Hepatocyte (in vitro differentiated cells): ENCODE measurements around the gene TMPRSS9. TPM values are rescaled to one million over a fixed set of nuclear protein-coding genes. Genes with fewer than 3 reads are reported as not detected.

ENCODE experiments used
- DNase-seq: peaks from one replicate; pipeline ENCODE4 v3.0.0-alpha.2; 2016; ENCODE audit warnings: low spot score
- H2AFZ ChIP-seq: fragments of 200-600 bp; sonication (generic); 2 replicates; pipeline ENCODE4 v1.6.0; 2016; ENCODE audit warnings: antibody characterized with exemption, mild to moderate bottlenecking
- H3K27ac ChIP-seq: fragments of 200-600 bp; sonication (generic); 2 replicates; pipeline ENCODE4 v1.5.1; 2016; ENCODE audit warnings: mild to moderate bottlenecking
- H3K27me3 ChIP-seq: fragments of 200-600 bp; sonication (generic); 2 replicates; pipeline ENCODE4 v1.6.1; 2016
- H3K36me3 ChIP-seq: fragments of 200-600 bp; sonication (generic); replicated peaks from 2 replicates; pipeline ENCODE4 v1.5.1; 2016; ENCODE audit warnings: low read depth; ENCODE audit not compliant: insufficient read depth
- H3K4me1 ChIP-seq: fragments of 200-600 bp; sonication (generic); 2 replicates; pipeline ENCODE4 v1.5.1; 2016; ENCODE audit warnings: mild to moderate bottlenecking, moderate library complexity; ENCODE audit not compliant: insufficient read depth
- H3K4me2 ChIP-seq: fragments of 200-600 bp; sonication (generic); 2 replicates; pipeline ENCODE4 v1.6.0; 2016
- H3K4me3 ChIP-seq: fragments of 200-600 bp; sonication (generic); 2 replicates; pipeline ENCODE4 v1.5.1; 2016; ENCODE audit warnings: mild to moderate bottlenecking
- H3K79me2 ChIP-seq: fragments of 200-600 bp; sonication (generic); 2 replicates; pipeline ENCODE4 v1.6.0; 2017; ENCODE audit warnings: mild to moderate bottlenecking
- H3K9me2 ChIP-seq: fragments of 200-600 bp; sonication (generic); replicated peaks from 2 replicates; pipeline ENCODE4 v1.6.0; 2017; ENCODE audit warnings: mild to moderate bottlenecking; ENCODE audit not compliant: insufficient read depth
- H3K9me3 ChIP-seq: fragments of 200-600 bp; sonication (generic); 2 replicates; pipeline ENCODE4 v1.5.1; 2016; ENCODE audit warnings: low read depth, mild to moderate bottlenecking
- H4K20me1 ChIP-seq: fragments of 200-600 bp; sonication (generic); 2 replicates; pipeline ENCODE4 v1.6.0; 2016; ENCODE audit warnings: mild to moderate bottlenecking; ENCODE audit not compliant: insufficient read depth, poor library complexity, severe bottlenecking
- EZH2 ChIP-seq: fragments of 200-600 bp; sonication (generic); IDR thresholded peaks from 2 replicates; pipeline ENCODE4 v1.6.1; 2016; ENCODE audit warnings: antibody characterized with exemption, mild to moderate bottlenecking, borderline replicate concordance
- EZH2phosphoT487 ChIP-seq: fragments of 200-600 bp; sonication (generic); IDR thresholded peaks from one replicate; pipeline ENCODE4 v1.6.1; 2018; ENCODE audit warnings: antibody characterized with exemption, mild to moderate bottlenecking, low read depth, moderate library complexity; ENCODE audit not compliant: unreplicated experiment, severe bottlenecking
- WGBS: methylation state at CpG from one replicate; pipeline ENCODE4 v1.1.6; 2016; ENCODE audit warnings: low lambda C conversion rate; ENCODE audit errors: missing lambda C conversion rate; 5-methylcytosine and 5-hydroxymethylcytosine counted together
- polyA plus RNA-seq: library from polyadenylated mRNA; unstranded; fragments of >200 nt; fragmentation: Nextera tagmentation; extraction: Ambion mirVana; gene quantifications from 2 replicates; pipeline ENCODE4 v1.2.1, GENCODE V29; 2016
- total RNA-seq: library from RNA; depleted of rRNA; stranded (reverse); fragments of >200 nt; gene quantifications from 2 replicates; pipeline ENCODE4 v1.2.3, GENCODE V29; 2014
- TF ChIP-seq, protein P1 (sequence below): fragments of 200-600 bp; sonication (generic); IDR thresholded peaks from 2 replicates; pipeline ENCODE4 v1.5.1; 2016; ENCODE audit warnings: antibody characterized with exemption, mild to moderate bottlenecking; ENCODE audit not compliant: poor library complexity

The TMPRSS9 gene
- total and polyA plus RNA-seq, 2 experiments from 2014 or later, result 0.23 TPM; not detected in 1

DNA sequence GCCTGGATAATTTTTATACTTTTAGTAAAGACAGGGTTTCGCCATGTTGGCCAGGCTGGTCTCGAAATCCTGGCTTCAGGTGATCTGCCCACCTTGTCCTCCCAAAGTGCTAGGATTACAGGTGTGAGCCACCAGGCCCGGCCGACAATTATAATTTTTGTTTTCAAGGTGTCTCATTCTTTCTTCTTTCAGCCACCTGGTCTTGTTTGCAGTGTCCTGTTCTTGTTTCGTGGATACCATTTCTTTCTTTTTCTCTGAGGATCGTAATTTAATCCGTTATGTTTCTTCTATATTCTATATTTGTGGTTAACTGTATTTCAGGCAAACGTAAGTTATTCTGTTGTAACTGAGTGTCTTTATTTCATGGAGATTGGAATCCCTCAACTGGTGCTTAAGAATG is 51.6 kb downstream of the TMPRSS9 start:
- no peak overlapping the region for H2AFZ ChIP-seq
- no peaks in the 10 kb centered on the region for H4K20me1 ChIP-seq
- H3K79me2 ChIP-seq, result no peaks in the 10 kb centered on the region
- H3K9me3 ChIP-seq, result no peaks in the 10 kb centered on the region
- TF ChIP-seq, protein P1, sequence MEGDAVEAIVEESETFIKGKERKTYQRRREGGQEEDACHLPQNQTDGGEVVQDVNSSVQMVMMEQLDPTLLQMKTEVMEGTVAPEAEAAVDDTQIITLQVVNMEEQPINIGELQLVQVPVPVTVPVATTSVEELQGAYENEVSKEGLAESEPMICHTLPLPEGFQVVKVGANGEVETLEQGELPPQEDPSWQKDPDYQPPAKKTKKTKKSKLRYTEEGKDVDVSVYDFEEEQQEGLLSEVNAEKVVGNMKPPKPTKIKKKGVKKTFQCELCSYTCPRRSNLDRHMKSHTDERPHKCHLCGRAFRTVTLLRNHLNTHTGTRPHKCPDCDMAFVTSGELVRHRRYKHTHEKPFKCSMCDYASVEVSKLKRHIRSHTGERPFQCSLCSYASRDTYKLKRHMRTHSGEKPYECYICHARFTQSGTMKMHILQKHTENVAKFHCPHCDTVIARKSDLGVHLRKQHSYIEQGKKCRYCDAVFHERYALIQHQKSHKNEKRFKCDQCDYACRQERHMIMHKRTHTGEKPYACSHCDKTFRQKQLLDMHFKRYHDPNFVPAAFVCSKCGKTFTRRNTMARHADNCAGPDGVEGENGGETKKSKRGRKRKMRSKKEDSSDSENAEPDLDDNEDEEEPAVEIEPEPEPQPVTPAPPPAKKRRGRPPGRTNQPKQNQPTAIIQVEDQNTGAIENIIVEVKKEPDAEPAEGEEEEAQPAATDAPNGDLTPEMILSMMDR, result no peak
- TF ChIP-seq EZH2 (no peak), EZH2phosphoT487 (no peak)
- H3K36me3 ChIP-seq, result no peaks in the 10 kb centered on the region
- WGBS, result 84% methylated on average over 8 of the region's 8 CpGs
- H3K27me3 ChIP-seq, result no peaks in the 10 kb centered on the region
- no peaks in the 10 kb centered on the region for H3K9me2 ChIP-seq
- no peaks in the 10 kb centered on the region for H3K4me1 ChIP-seq
- no peak overlapping the region for H3K27ac ChIP-seq
- DNase-seq, result no peak
- H3K4me2 ChIP-seq, result no peak overlapping the region
- H3K4me3 ChIP-seq, result no peak overlapping the region

DNA sequence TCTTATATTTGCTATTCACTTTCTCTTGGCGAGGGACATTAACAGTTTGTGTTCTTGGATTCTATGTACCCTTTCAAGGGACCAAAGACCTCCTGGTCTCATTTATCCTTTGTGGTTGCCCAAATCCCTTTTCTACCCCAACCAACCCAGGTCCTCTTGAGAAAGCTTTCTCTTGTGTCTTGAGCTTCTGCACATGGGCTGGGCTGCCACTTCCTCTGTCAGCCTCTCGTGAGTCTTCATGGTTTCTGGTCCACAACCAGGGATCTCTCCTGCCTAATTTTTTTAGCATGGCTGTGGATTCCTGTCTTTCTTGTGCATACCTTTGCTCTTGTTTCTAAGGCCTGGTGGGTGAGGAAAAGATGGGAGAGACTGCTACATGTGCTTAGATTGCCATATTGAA is 52.4 kb downstream of the TMPRSS9 start:
- H3K27ac ChIP-seq, result no peak overlapping the region
- no peaks in the 10 kb centered on the region for H3K36me3 ChIP-seq
- DNase-seq, result no peak
- no peaks in the 10 kb centered on the region for H4K20me1 ChIP-seq
- no peak overlapping the region for H2AFZ ChIP-seq
- H3K4me1 ChIP-seq, result no peaks in the 10 kb centered on the region
- no peaks in the 10 kb centered on the region for H3K9me2 ChIP-seq
- no peak overlapping the region for H3K4me2 ChIP-seq
- H3K9me3 ChIP-seq, result no peaks in the 10 kb centered on the region
- no peak for TF ChIP-seq EZH2
- TF ChIP-seq, protein P1, result no peak
- TF ChIP-seq EZH2phosphoT487, result no peak
- H3K4me3 ChIP-seq, result no peak overlapping the region
- no peaks in the 10 kb centered on the region for H3K79me2 ChIP-seq
- no peaks in the 10 kb centered on the region for H3K27me3 ChIP-seq
- 59% methylated on average over 2 of the region's 2 CpGs for WGBS

DNA sequence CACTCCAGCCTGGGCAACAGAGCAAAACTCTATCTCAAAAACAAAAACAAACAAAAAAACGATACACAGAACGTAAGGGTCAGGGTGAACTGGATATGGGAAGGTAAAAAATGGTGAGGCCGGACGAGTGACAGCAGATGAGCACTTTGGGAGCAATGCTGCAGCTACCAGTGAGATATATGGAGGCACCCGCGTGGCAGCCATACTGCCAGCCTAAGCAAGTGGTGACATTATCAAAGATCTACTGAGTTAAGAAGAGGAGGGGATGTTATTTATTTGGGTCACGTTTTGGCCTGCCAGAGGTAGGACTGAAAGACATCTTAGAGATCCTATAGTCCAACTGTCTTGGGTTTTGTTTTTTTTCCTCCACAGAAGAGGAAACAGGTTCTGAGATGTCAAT is 53.1 kb downstream of the TMPRSS9 start:
- H3K4me3 ChIP-seq, result no peak overlapping the region
- no peaks in the 10 kb centered on the region for H3K36me3 ChIP-seq
- H2AFZ ChIP-seq, result no peak overlapping the region
- WGBS, result 79% methylated on average over 7 of the region's 7 CpGs
- no peak overlapping the region for H3K27ac ChIP-seq
- H3K4me2 ChIP-seq, result no peak overlapping the region
- no peak for DNase-seq
- no peaks in the 10 kb centered on the region for H3K27me3 ChIP-seq
- no peaks in the 10 kb centered on the region for H3K79me2 ChIP-seq
- no peaks in the 10 kb centered on the region for H3K9me3 ChIP-seq
- H4K20me1 ChIP-seq, result no peaks in the 10 kb centered on the region
- no peaks in the 10 kb centered on the region for H3K9me2 ChIP-seq
- no peaks in the 10 kb centered on the region for H3K4me1 ChIP-seq
- TF ChIP-seq EZH2, result no peak
- no peak for TF ChIP-seq EZH2phosphoT487
- TF ChIP-seq, protein P1, result no peak

DNA sequence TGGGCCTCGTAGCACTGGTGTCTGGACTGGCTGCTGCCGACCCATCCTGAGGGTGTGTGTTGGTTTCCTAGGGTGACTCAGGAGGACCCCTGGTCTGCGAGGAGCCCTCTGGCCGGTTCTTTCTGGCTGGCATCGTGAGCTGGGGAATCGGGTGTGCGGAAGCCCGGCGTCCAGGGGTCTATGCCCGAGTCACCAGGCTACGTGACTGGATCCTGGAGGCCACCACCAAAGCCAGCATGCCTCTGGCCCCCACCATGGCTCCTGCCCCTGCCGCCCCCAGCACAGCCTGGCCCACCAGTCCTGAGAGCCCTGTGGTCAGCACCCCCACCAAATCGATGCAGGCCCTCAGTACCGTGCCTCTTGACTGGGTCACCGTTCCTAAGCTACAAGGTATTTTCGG is 53.6 kb downstream of the TMPRSS9 start:
- Histone ChIP-seq H3K27ac (no peak overlapping the region), H3K4me1 (no peaks in the 10 kb centered on the region), H3K9me3 (no peaks in the 10 kb centered on the region), H3K9me2 (no peaks in the 10 kb centered on the region), H4K20me1 (no peaks in the 10 kb centered on the region), H2AFZ (no peak overlapping the region), H3K27me3 (no peaks in the 10 kb centered on the region), H3K36me3 (no peaks in the 10 kb centered on the region), H3K4me3 (no peak overlapping the region), H3K4me2 (no peak overlapping the region), H3K79me2 (no peaks in the 10 kb centered on the region)
- TF ChIP-seq EZH2phosphoT487 (no peak), EZH2 (no peak)
- TF ChIP-seq, protein P1, result no peak
- DNase-seq, result peak; percentile 3
- WGBS, result 88% methylated on average over 15 of the region's 16 CpGs
